ENCODE results near the gene GTPBP1.

Gene GTPBP1

DNA sequence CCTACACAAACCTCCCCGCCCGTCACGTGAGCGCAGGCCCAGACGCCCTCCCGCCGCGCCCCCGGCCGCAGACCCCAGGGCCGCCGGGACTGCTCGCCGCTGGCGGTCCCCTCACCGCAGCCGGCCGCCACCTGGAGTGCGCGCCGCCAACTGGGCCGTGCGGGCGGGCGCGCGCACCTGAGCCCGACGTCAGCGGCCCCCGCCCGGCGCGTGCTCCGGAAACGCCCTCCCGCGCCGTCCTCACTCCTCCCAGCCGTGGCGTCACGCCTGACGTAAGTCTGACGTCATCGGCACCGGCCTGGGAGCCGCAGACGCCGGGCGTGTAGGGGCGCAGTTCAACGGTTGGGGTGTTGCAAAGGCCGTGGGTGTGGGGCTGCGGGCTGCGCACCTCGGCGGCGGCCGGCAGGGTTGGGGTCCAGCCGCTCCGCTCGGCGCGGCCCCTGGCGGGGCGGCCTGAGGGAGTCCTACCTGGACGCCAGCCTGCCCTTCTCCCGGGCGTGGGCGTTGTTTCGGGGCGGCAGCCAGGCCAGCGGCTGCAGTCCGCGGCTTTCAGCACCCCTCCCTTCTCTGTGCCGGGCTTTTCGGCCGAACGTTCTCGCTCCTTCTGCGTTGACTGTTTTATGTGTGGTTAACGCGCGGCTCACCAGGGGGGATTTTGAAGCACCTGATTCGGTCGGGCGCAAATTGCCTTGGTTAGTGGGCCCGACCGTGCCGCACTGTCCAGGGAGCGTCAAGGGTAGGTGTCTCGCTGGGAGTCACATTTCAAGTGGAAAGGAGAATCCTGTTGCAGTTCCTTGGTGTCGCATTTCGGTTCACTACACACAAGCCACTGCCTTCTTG is 4.7 kb upstream of the GTPBP1 start, which contains the start of gene JOSD1:
Gene JOSD1, minus strand, starts transcription at position 155 of the 840 bp plus-strand sequence. CDS start 956 bp downstream, outside the sequence.
- peak; percentile 94 to 99 (median 95) for DNase-seq (ENCODE audit: low read depth in 2 of 3, low spot score in 1 of 3)

DNA sequence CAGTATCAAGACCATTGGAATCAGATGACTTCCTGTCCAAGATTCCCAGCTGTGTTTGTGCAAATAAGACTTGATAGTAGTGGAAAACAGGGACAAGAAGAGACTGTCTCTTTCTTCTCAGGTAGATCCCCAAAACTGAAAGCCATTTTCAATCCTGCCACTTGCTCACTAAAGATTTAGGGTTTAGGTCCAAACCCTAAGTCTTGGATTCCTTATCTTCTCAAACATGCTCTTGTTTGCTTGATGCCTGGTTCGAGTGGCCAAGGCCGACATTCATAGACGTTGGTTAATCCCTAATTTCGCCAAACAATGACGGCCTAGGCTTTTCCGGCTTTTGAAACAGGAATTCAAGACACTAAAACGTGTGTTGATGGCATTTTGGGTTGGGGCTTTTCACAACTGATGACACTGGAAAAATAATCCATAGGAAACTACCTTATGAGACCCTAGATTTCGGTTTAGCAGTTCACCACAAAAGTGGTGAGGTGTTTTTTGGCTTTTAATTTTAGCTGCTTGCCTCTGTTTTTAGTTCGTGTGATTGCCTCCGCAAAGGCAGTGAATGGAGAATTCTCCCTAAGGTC is 1.0 kb upstream of the GTPBP1 start:
- DNase-seq (ENCODE audit: low read depth in 2 of 3, low spot score in 1 of 3), result no peak

DNA sequence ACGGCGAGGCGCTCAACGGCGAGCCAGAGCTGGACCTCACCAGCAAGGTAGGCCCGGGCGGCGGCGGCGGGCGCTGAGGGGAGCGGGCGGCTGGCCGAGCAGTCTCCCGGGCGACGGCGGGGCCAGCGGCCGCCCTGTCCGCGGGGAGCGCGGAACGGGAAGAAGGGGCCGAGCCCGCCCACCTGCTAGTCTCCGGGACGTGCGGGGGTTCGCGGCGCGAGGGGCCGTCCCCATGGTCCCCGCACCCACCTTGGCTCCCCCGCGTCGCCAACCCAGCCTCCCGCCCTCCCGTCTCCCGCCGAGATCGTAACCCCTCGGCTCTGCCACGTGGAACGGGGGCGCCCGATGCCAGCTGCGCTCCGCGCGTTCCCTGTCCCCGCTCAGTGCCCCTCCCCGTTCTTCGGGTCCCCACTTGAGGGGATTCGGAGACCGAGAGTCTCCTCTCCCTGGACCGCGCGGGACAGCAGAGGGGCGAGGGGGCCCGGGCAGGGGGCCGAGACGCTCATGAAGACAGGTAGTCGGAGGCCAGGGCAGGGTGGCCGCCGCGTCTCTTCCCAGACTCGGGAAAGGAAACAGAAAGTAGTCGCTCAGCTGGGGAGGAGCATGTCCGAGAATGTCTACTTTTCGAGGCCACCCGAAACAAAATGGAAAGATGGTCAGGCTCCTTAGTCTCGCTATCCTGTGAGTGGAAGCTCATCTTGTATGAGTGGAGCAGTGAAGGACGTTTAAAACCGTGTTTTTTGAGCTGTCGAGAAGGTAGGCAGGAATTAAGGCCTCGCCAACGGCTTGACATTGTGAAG is 557 bp downstream of the GTPBP1 start:
- peak in 1 of 3 donors; percentile 23 for DNase-seq (ENCODE audit: low read depth in 2 of 3, low spot score in 1 of 3)

DNA sequence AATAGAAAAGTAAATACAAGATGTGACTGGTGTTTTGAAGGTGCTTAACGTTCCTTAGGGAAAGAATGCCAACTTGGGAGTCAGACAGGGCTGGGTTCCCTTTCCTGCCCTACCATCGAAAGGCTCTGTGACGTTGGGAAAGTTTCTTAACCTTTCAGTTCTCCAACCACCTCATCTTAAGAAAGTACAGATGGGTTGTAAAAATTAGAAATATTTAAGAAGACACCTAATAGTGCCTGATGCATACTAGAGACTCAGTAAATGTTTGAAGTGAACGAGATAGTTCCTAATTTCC is 1.1 kb downstream of the GTPBP1 start:
- no peak for DNase-seq (ENCODE audit: low read depth in 2 of 3, low spot score in 1 of 3)

DNA sequence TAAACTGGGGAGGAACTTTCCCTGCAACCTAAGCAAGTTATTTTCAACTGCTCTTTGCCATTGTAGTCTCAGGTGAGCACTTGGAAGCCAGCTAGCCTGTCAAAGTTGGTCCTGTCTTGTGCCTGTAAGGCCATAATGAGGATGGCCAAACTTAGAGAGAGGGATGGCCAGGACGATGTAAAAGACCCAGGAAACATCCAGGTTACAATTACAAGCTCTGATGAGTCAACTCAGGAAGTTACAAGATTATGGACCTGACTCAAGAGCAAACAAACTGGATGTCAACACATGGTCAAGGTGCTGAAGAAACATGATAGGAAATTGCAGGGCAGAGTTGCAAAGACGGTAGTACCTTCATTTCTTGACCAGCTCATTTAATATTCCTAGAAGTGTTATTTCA is 1.6 kb downstream of the GTPBP1 start:
- DNase-seq (ENCODE audit: low read depth in 2 of 3, low spot score in 1 of 3), result no peak

DNA sequence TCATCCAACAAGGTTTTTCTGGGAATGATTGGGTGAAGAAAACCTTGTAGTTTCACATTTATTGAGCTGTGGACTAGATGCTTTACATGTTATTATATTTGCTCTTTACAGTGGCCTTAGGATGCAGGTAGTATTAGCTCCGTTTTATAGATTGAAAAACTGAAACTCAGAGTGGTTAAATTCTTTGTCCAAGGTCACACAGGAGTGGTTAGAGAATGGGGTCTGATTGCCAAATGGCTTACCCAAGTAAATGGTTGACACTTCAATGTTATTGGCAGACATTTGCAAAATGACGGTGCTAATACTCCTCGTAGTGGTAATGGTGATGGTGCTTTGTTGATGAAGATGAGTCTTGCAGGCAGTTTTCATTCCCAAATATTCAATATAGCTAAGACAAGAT is 2.2 kb downstream of the GTPBP1 start:
- no peak for DNase-seq (ENCODE audit: low read depth in 2 of 3, low spot score in 1 of 3)

DNA sequence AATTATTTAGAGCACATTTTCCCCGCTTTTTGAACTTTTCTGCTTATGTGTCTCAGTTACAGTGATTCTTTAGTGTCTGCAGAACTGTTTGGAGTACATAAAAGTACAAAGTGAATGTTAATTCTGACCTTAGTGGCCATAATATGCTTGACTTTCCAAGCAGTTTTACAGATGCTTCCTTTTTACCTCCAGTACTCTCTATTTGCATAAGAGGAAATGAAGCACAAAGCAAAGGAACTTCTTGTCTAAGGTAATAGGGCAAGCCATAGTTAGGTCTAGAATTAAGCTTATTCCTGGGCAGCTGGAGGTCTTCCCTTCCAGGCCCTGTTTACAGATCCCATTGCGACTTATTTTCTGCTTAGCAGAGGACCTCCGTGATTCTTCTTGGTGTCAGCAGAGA is 3.6 kb downstream of the GTPBP1 start:
- no peak for DNase-seq (ENCODE audit: low read depth in 2 of 3, low spot score in 1 of 3)

DNA sequence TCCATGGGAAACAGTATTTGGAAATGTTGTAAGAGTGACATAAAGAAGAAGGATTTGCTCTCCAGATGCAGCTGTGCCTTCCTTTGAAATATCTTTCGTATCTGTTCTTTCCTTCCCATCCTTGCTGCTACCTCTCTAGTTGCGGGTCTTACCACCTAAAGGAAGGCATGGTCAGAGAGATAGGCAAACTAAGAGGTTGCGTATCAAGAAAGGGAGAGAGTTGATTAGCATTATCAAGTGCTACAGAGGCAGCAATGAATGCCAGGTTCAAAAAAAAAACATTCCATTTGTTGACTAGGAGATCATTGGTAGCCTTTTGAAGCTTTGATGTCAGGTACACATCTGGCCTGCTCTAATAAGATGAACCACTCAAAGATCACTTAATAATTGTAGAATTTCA is 4.6 kb downstream of the GTPBP1 start:
- DNase-seq (ENCODE audit: low read depth in 2 of 3, low spot score in 1 of 3), result no peak

DNA sequence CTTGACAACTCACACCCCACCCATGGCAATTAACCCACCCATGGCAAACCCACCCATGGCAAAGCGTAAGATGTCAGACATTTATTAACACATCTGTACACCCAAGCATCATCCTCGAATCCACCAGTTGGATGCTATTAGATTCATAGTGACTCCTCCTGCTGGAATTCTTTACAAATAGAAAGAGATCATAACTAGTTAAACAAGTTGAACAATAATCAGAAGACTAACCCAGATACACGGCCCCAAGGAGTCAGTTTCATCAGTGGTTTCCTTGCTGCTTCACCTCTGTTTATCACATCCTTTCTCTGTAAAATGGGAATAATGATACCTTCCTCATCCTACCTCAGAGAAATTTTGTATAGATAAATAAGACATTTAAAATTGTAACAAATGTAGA is 5.1 kb downstream of the GTPBP1 start:
- no peak for DNase-seq (ENCODE audit: low read depth in 2 of 3, low spot score in 1 of 3)

DNA sequence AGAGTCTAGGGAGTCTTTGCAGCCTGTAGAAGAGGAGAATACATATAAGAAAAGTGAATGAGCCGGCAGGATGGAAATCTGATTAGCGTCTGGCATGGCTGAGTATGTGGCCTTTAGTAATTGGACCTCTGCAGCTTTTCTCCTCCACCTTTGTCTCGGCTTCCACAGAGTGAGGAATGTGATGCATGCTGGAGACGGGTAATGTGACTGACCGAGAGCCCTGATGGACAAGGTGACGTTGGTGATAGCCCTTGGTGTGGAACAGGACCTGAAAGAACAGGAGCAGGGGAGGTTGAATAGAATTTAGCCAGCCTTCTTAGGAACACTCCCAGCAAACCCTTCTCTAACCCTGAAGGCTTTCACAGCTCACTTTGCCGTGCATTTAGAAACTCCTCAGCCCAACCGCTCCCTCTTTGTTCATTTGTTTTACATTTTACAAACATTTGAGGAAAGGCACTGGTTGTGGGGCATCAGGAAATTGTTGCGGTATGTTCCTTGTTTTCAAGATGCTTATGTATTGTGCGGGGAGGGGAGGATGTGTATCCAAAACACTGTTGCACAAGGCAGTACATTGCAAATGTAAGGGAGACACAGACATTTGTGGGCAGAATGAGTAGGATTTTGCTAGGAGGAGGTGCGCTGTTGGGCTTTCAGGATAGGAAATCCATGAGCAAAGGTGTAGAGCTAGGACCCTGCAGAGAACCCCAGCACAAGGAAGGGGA is 6.9 kb downstream of the GTPBP1 start:
- no peak for DNase-seq (ENCODE audit: low read depth in 2 of 3, low spot score in 1 of 3)

DNA sequence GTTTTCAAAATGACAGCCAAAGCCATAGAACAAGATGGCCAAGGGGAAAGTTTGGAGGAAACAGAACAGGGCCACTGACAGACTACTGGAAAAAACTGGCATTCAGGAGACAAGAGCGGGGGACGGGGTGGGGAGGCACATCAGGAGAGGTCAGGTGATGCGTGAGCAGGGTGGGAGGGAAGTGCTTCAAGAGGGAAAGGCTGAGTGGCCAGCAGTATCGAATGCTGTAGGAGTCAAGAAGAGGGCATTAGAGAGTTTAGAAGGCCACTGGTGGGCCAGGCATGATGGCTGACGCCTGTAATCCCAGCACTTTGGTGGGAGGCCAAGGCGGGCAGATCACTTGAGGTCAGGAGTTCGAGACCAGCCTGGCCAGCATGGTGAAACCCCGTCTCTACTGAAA is 8.2 kb downstream of the GTPBP1 start:
- DNase-seq (ENCODE audit: low read depth in 2 of 3, low spot score in 1 of 3), result no peak

DNA sequence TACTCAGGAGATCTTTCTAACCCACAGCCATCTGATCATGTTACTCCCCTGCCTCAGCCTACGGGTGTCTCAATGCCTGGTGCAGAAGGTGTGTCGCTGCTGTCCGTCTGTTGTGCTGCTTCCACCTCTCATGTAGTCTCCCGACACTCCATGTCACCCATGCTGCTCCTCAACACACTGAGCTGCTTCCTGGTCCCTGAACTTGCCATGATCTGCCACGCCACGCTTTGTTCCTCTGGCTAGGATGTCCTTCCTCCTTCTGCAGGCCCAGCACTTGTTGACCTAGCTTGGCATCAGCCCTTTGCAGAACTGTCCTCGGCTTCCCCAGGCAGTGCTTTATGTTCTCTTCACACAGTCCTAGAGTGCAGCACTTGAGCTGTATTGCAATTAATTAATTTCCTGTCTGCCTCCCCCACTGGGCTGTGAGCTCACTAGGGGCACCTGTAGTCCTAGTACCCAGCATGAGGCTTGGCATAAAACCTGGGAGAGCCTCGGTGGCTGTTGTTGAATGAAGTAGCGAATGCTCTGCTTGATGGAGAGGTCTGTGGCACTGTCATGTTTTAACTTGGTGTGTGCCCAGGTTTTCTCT is 9.5 kb downstream of the GTPBP1 start:
- DNase-seq (ENCODE audit: low read depth in 2 of 3, low spot score in 1 of 3), result no peak

DNA sequence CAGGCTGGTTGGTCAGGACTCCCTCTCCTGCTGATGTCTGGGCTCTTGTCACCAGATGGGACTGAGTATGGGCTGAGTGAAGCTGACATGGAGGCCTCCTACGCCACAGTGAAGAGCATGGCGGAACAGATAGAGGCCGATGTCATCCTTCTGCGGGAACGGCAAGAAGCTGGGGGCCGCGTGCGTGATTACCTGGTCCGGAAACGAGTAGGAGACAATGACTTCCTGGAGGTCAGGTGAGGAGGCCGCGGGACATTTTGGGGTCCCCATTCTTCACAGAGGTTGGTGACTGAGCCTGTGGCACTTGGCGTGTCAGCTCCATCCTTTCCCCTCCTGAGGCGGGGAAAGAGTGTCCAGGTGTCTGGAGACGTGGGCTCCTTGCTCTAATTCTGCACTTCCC is 10.1 kb downstream of the GTPBP1 start:
- no peak for DNase-seq (ENCODE audit: low read depth in 2 of 3, low spot score in 1 of 3)

DNA sequence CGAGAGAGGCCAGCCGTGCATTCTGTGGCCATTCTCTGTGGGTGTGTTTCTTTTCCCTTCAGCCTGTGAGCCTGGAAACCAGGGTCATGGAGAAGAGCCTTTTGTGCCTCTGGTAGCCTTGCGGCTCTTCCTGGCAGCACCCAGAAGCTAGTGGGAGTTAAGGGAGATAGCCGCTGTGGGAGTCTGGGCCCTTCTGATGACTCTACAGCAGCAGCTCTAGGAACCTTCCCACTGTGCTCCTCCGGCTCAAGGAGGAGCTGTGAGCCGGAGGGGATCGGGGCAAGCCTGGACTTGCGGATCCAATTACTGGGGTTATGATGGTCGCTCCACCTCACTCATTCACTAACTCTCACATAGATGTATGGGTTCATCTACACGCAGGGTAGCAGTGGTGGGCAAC is 10.5 kb downstream of the GTPBP1 start:
- DNase-seq (ENCODE audit: low read depth in 2 of 3, low spot score in 1 of 3), result no peak

DNA sequence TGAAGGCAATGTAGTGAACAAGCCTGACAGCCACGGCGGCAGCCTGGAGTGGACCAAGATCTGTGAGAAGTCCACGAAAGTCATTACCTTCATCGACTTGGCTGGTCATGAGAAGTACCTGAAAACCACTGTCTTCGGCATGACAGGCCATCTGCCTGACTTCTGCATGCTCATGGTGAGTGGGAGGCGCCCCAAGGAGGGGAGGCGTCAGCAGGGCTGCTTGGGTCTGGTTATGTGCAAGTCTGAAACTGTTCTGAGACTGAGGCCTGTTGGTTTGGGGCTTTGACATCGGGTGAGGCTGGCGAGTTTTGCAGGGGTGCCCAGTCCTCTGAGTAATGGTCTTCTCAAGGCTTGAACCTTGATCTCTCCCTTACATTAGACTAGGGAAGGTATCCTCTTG is 11.1 kb downstream of the GTPBP1 start:
- DNase-seq (ENCODE audit: low read depth in 2 of 3, low spot score in 1 of 3), result no peak

DNA sequence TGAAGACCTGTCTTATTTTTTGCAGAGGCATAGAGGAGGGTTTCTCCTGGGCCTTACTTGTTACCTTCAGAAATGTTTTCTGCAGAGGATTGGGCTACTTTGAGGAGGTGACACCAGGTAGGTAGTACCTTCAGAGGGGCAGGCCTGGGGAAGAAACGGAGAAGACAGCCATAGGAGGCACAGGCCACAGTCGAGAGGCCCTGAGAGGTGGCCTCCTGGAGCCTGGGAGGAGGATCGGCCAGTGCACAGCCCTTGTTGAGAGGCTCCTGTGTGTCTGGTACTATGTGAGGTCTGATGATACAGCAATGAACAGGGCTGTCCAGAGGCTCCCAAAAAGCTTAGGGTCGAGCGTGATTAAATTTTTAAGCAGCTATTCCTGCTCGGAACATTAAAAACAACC is 11.5 kb downstream of the GTPBP1 start:
- DNase-seq (ENCODE audit: low read depth in 2 of 3, low spot score in 1 of 3), result no peak

DNA sequence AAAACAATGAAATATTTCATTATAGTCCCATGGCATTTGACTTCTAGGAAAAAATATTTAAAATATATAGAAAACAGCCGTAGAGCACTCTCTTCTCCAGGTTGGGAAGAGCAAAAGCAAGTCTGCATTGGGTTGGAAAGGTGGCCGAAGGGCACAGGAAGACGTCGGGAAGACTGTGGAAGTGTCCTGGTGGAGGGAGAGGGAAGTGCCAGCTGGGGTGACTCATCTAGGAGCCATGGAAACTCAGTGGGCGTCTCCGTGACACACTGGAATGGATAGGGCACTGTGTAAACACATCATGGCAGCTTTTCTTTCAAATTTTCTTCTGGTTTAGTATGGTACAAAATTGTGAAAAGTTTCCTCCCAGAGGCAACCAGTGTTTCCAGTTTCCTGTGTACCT is 12.7 kb downstream of the GTPBP1 start:
- DNase-seq (ENCODE audit: low read depth in 2 of 3, low spot score in 1 of 3), result no peak

DNA sequence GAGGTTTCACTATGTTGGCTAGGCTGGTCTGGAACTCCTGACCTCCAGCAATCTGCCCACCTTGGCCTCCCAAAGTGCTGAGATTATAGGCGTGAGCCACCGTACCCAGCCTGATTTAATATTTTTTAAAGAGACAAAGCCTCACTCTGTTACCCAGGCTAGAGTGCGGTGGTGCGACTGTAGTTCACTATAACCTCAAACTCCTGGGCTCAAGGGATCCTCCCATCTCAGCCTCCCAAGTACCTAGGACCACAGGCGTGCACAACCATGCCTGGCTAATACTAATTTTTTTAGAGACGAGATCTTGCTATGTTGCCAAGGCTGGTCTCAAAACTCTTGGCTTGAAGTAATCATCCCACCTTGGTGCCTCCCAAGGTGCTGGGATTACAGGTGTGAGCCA is 13.5 kb downstream of the GTPBP1 start:
- DNase-seq (ENCODE audit: low read depth in 2 of 3, low spot score in 1 of 3), result no peak

DNA sequence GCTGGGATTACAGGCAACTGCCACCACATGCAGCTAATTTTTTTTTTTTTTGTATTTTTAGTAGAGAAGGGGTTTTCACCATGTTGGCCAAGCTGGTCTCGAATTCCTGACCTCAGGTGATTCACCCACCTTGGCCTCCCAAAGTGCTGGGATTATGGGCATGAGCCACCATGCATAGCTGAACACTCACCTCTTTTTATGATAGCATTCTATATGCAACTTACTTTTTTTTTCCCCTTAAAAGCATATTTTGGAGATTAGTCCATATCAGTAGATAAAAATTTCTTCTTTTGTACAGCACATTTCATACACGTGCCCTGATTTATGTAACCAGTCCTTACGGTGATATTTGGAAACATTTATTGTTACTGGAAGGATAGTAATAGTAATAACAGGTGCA is 14.6 kb downstream of the GTPBP1 start:
- DNase-seq (ENCODE audit: low read depth in 2 of 3, low spot score in 1 of 3), result no peak

DNA sequence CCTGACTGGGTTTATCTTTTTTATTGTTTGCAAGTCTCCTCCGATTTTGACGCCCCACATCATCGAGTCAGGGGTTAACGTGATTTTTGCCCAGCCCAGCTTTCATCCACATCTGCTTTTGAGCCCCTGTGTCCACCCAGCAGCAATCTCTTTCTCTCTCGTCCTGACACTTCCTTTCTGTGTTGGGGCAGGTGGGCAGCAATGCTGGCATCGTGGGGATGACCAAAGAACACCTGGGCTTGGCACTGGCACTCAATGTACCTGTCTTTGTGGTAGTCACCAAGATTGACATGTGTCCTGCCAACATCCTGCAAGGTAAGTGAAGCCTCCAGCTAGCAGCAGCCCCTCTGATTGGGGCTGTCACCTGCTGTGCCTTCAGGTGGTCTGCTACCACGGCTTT is 15.8 kb downstream of the GTPBP1 start:
- DNase-seq (ENCODE audit: low read depth in 2 of 3, low spot score in 1 of 3), result no peak

DNA sequence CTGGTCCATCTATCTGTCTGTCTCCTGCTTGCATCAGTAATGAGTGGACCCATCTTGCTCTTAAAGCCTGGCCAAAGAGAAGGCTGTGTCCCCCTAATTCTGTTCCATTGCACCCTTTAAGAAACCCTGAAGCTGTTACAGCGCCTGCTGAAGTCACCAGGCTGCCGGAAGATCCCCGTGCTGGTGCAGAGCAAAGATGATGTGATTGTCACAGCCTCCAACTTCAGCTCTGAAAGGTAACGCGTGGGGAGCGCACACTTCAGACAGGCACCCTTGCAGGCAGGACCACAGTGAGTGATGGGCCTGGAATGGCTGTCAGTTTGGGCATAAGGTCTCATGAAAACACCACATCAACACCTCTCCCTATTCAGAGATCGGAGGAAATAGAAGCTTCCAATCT is 18.4 kb downstream of the GTPBP1 start:
- DNase-seq (ENCODE audit: low read depth in 2 of 3, low spot score in 1 of 3), result no peak
